AG04449 (cell line): ENCODE measurements around the gene TMEM132E.

Source experiments
- CTCF ChIA-PET: fragments of 350-600 bp; formaldehyde crosslinking; extraction: SDS; loops from one replicate; lab custom pipeline; 2021; ENCODE audit warnings: antibody characterized with exemption; lab: Yijun Ruan, JAX
- POLR2A ChIA-PET: fragments of 400-600, 350-600 bp; formaldehyde crosslinking; extraction: SDS; loops from one replicate; lab custom pipeline; 2020; ENCODE audit warnings: antibody characterized with exemption, inconsistent platforms; lab: Yijun Ruan, JAX
- DNase-seq: peaks from one replicate; pipeline ENCODE4 v3.0.0-alpha.2; 2010; ENCODE audit warnings: low read depth, low spot score
- H3K4me3 ChIP-seq: 2 replicates; pipeline ENCODE4 v1.5.1; 2011; ENCODE audit warnings: low read depth, mild to moderate bottlenecking, control low read depth, low read length
- CTCF ChIP-seq: IDR thresholded peaks from one replicate; pipeline ENCODE4 v1.5.1; 2011; ENCODE audit warnings: mild to moderate bottlenecking, moderate library complexity, low read length, control low read depth, inconsistent platforms; ENCODE audit not compliant: insufficient read depth; ENCODE audit errors: missing control alignments

The TMEM132E gene

GRCh38 chr17:34673516-34673915, 94.1 kb downstream of the TMEM132E start:
- H3K4me3 ChIP-seq: no peak overlapping the region
- TF ChIP-seq CTCF: no peak
- ChIA-PET POLR2A (no interaction called here), CTCF (no interaction called here)
- DNase-seq: no peak

GRCh38 chr17:34673995-34674890, 94.9 kb downstream of the TMEM132E start:
- no peak for DNase-seq
- ChIA-PET CTCF (no interaction called here), POLR2A (no interaction called here)
- no peak for TF ChIP-seq CTCF
- H3K4me3 ChIP-seq: no peak overlapping the region

GRCh38 chr17:34675143-34675542, 95.8 kb downstream of the TMEM132E start:
- POLR2A ChIA-PET: no interaction called here
- TF ChIP-seq CTCF: no peak
- no peak for DNase-seq
- H3K4me3 ChIP-seq: no peak overlapping the region
- CTCF ChIA-PET: interaction anchor here (1.4 kb wide), 1 partner anchor 37 kb away, joined by 4 read pairs; no protein-coding TSS in a partner anchor

GRCh38 chr17:34675605-34676004, 96.2 kb downstream of the TMEM132E start:
- ChIA-PET CTCF (interaction anchor here (1.4 kb wide), 1 partner anchor 37 kb away, joined by 4 read pairs; no protein-coding TSS in a partner anchor), POLR2A (no interaction called here)
- no peak overlapping the region for H3K4me3 ChIP-seq
- no peak for DNase-seq
- TF ChIP-seq CTCF: no peak

- no peak for TF ChIP-seq CTCF
- CTCF ChIA-PET: no interaction called here
Measured at GRCh38 chr17:34680151-34680550, 100.8 kb downstream of the TMEM132E start.

GRCh38 chr17:34682305-34682704, 102.9 kb downstream of the TMEM132E start:
- TF ChIP-seq CTCF: no peak
- no peak overlapping the region for H3K4me3 ChIP-seq
- CTCF ChIA-PET: no interaction called here
- POLR2A ChIA-PET: no interaction called here
- no peak for DNase-seq

More at GRCh38 chr17:34680151-34680550, 100.8 kb downstream of the TMEM132E start:
- POLR2A ChIA-PET: no interaction called here
- no peak for DNase-seq
- H3K4me3 ChIP-seq: no peak overlapping the region
